A549 treated with ZK216348 at 1 μM for 4 hours (cell line): Measurements from ENCODE around the gene PDCL2. TPM values are rescaled to one million over a fixed set of nuclear protein-coding genes. Genes with fewer than 3 reads are reported as not detected.

Source experiments
- total RNA-seq: library from RNA; stranded (reverse); fragments of 200-300 nt; extraction: Qiagen RNA extraction; gene quantifications from 5 replicates; pipeline ENCODE4 v1.2.3, GENCODE V29; 2022; ENCODE audit warnings: low read depth

The PDCL2 gene
- total RNA-seq, result not detected in 5 replicates

GRCh38 chr4:55592014-55592413 lies at the start of gene PDCL2:
TSS of gene PDCL2 (minus strand) at chr4:55592245. CDS start at chr4:55592109, 136 bp downstream.

GRCh38 chr4:55635741-55636655 lies 44.0 kb upstream of the PDCL2 start, which contains the start of gene NMU:
TSS of gene NMU (minus strand) at chr4:55636298. CDS start at chr4:55636192, 106 bp downstream.

GRCh38 chr4:55546756-55547465 lies 45.1 kb downstream of the PDCL2 start, which contains the start of gene CLOCK:
TSS of gene CLOCK (minus strand) at chr4:55546909. CDS start at chr4:55482785, 64,124 bp downstream.

Other genes starting within 250 kb of the PDCL2 start
- 8.6 to 10.6 TPM (median 10.3 TPM) in 5 replicates for gene SRD5A3, start 246.0 kb downstream of the PDCL2 start, total RNA-seq
- 41.2 to 60.2 TPM (median 54.6 TPM) in 5 replicates for gene TMEM165, start 196.3 kb downstream of the PDCL2 start, total RNA-seq
- 3.1 to 7.2 TPM (median 4.6 TPM) in 5 replicates for gene CLOCK, start 45.3 kb downstream of the PDCL2 start, total RNA-seq
- gene NMU, start 44.1 kb upstream of the PDCL2 start, total RNA-seq, result 0.32 to 0.56 TPM (median 0.54 TPM) in 5 replicates
- not detected in 5 replicates for gene EXOC1L, start 227.5 kb upstream of the PDCL2 start, total RNA-seq